GM18867 (cell line): ENCODE measurements around the gene TGFBRAP1.

Experiments used
- ATAC-seq: cut with Tn5 transposase; IDR thresholded peaks from one replicate; pipeline ENCODE4 v1.9.1; 2021; ENCODE audit warnings: mild to moderate bottlenecking, moderate library complexity; ENCODE audit not compliant: unreplicated experiment

TGFBRAP1 gene

DNA sequence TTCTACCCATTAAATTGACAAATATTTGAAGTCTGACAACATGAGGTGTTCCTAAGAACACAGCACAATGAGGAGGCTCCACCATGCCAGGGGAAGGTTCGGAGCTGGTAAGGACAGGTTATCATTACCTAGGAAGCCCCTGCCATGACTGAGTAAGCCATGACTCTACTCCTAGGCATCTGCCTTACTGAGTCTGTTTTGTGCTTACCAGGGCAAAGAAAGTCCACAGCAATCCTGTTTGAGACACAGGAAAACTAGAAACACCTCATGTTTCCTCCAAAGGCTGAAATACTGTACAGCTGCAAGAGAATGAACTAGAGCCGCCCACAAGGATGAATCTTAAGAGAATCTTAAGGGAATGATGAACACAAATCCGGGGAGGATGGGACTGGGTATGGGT, 11.6 kb downstream of the TGFBRAP1 start:
- no peak for ATAC-seq

DNA sequence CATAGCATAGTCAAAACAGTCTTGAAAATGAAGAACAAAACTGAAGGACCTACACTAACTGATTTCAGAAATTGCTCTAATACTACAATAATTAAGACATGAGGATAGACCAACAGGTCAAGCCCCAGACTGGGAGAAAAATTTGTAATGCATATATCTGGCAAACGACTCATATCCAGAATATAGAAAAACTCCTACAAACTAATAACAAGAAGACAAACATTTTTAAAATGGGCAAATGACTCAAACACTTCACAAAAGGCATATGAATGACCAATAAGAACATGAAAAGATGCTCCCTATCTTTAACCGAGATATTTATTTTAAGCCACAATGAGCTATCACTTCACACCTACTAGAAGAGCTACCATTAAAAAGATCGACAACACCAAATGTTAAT, 14.2 kb downstream of the TGFBRAP1 start:
- ATAC-seq, result peak; percentile 74

DNA sequence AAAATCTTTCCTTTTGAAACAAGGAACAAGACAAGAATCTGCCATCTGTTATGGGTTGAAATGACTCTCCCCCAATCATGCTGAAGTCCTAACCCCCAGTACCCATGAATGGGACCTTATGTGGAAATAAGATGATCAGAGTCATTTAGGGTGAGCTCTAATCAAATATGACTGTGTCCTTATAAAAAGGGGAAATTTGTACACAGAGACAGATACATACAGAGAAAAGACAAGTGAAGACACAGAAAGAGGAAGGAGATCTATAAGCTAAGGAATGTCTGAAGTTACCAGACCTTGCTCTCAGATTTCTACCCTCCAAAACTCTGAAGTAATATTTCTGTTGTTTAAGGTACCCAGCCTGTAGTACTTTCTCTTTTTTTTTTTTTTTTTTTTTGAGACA, 15.7 kb downstream of the TGFBRAP1 start:
- ATAC-seq, result peak; percentile 37

DNA sequence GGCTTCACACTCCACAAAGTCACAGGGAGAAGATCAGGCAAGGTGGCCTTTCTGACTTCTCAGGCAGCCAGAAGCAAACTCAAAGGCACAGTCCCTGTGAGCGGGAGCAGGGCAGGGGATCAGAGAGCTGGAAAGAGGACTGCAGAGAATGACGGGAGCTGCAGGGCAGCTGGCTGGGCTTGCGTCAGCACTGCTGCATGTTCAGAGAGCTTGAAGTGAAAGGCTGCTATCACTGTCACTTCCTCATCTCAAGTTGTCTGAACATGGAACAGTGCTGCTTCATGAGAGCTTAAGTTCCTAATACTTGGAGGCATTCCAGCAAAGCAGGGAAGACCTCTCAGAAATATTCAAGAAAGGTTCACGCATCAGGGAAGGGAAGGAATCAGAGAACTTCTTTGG, 20.4 kb downstream of the TGFBRAP1 start:
- no peak for ATAC-seq

DNA sequence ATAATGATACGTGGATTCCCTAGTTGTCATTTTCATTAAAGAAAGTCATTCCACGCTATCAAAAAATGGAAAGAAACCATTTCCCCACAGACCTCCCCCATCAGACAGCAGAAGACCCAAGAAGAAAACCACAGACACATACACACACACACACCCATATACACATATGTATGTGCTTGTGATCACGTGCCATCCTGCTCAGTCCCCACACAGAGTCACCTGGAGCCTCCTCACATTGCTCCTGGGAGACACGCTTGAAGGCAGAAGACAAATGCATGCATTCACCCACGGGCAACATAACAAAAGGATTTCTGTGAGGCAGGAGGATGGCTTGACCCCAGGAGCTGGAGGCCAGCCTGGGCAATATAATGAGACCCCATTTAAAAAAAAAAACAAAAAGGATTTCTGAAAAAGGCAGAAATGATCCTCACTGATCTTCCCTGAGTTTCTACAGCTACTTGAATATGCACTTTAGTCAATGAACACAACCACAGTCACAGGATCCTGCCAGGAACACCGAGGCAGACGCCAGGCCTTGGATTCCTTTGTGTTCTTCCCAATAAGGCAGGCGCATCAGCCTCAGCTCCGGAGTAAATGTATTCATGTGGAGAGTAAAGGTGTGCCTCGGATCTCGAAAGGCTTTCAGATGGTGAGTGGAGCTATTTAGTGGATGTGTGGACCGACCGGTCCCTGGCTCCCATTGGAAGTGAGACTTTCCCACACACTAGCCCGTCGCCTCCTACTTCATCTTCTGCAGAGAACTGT, 21.0 kb downstream of the TGFBRAP1 start:
- ATAC-seq, result no peak

DNA sequence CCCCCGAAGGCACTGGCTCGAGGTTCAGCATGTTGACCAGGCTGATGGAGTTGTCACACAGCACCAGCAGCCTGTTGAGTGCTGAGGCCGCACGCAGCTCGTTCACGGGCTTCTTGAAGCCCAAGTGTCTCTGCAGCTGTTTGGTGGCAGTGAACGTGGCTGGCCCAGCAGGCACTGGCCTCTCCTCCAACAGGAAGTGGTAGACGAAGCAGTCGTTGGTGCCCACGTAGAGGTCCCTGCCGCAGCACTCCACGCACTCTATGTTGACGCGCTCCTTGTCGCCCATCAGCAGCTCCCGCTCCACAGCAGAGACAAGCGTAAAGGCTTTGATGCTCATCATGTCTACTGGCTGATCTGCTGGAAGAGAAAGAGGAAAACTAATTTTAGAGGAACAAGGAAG, 21.6 kb downstream of the TGFBRAP1 start:
- no peak for ATAC-seq

DNA sequence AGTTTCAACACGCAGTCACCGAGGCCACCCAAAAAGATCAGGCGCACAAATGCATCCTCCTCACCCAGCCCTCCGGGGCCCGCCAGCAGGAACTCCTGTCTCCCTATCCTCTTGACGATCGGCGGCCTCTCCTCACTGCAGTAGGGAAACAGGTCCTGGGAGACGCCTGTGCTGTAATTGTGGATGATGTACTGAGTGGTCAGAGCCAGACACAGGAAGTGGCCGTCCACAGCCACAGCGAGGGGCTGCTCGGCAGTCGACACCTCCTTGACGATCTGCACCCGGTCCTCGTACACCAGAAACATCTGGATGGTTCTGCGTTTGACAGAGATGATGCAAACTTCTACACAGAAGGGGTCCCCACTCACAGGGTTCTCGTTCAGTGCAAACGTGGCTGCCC, 22.0 kb downstream of the TGFBRAP1 start:
- no peak for ATAC-seq

DNA sequence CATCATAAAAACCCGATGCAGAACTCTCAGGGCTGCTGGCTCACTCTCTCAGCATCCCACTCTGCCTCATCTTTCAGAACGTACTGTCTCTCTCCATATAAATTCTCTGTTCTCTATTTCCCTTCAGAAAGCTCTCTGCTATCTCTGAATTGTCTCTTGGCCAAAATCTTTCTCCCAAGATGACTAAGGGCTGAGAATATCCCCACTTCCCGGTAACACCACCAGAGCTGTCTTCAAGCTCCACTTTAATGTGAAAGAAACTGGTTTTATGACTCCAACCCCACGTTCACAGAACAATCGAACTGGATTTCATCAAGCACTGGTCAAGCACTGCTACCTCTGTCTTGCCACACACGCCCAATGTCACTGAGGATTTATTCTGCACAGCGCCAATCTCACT, 22.4 kb downstream of the TGFBRAP1 start:
- ATAC-seq, result no peak

DNA sequence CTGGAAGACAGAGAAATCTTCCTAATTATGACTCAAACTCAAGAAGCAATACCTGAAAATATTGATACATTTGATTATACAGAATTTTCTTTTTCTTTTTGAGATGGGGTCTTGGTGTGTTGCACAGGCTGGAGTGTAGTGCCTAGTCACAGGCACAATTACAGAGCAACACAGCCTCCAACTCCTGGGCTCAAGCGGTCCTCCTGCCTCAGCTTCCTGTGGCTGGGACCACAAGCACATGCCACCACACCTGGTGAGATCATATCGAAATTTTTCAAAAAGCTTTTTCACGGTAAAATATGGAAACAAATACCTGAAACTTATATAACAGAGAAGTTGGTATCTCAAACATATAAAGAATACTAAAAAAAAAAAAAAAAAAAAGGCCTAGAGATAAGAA, 27.9 kb downstream of the TGFBRAP1 start:
- no peak for ATAC-seq

DNA sequence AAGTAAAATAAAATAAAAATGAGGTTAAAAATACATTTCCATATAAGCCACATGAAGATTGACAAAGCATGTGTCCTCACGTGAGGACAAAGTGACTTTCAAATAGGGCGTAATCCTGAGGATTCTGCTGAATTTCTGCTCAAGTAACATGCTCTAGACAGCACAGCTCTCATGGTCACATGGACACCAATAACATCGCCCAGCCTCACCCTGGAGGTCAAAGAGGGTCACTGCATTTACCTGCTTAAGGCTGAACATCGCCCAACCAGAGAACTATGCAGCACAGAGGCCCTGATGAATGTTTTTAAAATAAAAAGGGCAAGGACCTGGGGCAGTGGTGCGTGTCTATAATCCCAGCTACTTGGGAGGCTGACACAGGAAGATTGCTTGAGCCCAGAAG, 30.2 kb downstream of the TGFBRAP1 start:
- no peak for ATAC-seq

DNA sequence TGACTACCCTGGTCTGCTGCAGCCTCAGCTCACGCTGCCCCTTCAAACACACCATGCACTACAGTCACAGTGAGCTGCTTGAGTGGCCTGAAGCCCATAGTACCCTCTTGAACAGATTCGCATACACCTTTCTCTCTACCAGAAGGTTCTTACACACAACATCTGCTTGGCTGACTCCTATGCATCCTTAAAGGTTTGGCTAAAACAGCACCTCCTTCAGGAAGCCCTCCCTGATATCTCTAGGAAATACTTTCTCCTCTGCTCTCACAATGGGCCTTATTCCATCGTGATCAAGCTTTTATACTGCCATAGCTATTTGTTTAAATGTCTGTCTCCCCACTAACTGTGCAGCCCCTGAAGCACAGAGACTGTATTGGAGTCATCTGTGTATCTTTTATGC, 31.5 kb downstream of the TGFBRAP1 start:
- ATAC-seq, result no peak

DNA sequence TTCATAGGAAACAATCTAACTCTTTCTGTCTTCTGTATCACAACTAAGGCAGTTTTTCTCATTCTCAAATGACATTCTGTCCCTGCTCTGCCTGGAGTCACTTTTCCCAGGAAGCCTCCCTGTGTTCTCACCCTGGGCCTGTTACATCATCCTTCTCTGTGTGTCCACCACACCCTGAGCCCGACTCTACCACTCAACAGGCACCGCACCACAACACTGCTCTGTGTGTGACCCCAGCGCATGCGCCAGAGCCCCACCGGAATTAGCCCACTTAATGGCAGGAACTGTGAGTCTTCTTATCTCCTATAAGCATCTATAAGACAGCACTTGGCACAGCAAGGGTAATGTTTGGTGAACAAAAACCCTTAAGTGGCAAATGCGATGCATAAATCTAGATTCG, 32.3 kb downstream of the TGFBRAP1 start:
- ATAC-seq, result no peak

DNA sequence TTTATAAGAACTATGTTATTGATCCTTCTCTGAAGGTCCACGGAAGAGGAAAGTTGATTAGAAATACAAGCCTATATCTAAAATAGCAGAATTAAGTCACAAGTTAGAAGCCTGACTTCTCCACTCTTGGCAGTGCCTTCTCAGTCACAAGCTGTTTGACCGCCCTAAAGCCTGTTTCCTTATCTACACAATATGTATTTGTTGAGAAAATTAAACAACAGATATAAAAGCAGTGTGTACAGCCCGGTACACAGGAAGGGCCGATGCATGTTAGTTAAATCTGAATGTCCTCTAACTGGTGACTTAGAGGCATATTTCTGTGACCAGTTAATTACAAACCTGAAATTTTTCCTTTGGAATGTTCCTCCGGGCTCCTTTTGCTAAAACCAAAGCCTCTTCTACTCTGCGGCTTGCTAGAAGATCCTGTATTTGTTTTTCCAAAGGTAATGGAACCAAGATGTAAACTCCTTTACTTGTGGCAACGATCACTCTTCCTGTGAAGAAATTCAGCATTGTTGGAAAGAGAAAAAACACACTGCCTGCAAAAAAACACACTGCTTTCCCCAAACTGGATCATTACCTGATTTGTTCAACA, 33.4 kb downstream of the TGFBRAP1 start:
- no peak for ATAC-seq

DNA sequence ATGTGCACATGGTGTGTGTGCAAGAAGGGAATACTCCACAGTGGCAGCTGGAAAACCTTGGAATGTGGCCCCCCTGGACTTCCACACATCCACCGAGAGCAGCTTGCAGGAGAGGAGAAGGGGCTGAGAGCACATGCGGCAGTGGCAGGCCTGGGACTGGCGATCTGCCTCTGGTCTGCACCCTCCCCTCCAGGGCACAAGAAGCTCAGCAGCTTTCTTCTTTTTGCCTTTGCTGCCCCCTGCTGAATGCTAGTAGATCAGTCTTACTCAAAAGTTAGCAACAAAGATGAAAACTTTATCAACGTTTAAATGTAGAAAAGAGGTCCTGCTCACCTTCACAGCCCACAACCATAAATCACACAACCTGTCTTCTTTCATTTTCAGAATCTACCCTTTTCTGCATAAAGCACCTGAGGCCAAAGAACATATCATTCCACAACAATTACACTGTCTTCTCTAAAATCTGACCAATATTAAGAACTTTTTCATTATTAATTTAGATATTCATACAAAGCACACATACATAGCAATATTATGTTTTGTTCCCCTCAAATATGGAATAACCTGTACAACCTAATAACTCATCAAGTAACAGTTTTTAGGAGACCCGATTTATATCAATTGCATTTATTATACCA, 34.6 kb downstream of the TGFBRAP1 start:
- peak; percentile 69 for ATAC-seq

DNA sequence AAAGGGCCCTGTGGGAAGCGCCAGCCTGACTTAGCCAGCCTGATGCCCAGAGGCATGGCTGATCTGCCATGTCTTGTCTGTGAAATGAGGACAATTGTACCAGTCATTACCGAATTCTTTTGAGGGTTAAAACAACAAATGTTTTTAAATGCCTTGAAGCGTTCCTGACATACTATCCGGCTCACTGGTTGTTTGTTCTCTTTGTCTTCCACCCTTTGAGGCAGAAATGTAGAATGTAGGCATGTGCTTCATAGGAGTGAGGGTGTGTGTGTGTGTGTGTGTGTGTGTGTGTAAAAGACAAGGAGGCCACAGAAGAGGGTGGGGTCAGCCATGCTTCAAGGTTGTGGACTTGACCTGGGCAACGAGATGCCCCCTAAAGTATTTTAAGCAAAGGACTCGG, 35.5 kb downstream of the TGFBRAP1 start:
- ATAC-seq, result no peak

DNA sequence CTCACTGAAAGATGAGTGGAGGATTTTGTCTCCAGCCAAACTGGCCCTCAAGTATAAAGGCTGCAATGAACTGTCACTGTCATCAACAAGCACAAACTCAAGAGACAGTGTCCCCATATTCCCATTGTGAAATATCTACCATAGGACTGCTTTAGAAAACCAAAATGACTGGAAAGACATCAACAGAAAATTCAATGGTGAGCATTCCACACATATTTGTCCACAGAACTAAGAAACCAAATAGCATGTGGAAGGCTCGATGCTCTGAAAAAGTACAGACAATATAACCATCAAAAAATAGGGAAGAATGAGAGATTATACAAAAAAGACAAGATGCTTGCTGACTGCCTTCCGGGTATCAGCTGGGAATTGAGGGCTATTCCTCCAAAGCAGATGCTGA, 37.6 kb downstream of the TGFBRAP1 start:
- no peak for ATAC-seq

DNA sequence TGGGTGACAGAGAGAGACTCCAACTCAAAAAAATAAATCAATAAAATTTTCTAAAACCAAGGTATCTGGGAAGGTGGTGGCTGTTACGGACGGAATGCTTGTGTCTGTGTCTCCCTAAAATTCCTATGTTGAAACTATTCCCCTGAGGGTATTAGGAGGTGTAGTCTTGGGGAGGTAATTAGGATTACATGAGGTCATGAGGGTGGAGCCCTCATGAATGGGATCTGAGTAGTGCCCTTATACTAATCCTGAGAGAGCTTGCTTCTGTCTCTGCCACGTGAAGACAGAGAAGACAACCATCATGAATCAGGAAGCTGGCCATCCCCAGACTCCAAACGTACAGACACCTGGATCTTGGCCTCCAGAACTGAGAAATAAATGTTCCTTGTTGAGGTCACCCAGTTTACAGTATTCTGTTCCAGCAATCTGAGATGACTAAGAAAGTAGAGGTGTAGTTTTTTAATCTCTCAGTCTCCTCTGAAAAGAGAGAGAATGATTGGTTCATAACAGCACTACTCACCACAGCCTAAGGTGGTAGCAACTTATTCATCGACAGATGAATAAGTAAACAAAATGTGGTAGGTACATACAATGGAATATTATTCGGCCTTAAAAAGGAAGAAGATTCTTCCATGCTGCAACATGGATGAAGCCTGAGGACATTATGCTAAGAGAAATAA, 38.4 kb downstream of the TGFBRAP1 start:
- ATAC-seq, result no peak

DNA sequence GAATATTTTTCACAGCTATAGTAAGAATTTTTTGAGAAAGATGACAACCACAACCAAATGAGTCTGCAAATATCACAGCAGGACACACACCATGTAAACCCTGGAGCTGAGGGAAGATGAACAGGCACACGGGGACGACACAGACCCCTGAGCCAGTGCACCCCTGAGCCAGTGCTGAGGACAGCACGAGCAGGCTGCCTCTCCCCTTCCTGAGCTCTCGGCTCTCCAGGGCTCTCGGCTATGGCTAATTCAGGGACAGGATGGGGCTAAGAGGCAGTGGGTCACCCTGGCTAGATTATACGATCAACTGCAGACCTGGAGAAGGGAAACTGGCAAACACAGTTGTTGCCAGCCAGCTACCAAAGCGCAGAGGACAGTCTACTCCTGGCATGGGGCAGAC, 41.4 kb downstream of the TGFBRAP1 start:
- no peak for ATAC-seq

DNA sequence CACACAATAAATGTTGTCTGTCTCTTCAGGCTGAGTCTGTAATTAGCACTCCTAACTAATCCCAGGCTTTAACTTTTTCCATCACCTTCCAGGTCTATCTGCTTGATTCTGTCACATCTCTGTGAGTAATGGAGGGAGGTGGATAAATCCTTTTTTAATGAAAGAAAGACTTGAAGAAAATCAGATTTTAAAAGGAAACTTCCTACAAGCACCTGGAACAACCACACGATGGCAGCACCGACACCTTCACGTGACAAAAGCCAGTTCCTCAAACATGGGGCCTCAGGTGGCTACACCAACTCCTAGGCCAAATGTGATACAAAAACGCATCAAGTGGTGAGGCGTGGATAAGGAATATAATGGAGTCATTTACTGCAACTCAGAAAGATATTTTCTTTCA, 41.8 kb downstream of the TGFBRAP1 start:
- peak; percentile 57 for ATAC-seq

DNA sequence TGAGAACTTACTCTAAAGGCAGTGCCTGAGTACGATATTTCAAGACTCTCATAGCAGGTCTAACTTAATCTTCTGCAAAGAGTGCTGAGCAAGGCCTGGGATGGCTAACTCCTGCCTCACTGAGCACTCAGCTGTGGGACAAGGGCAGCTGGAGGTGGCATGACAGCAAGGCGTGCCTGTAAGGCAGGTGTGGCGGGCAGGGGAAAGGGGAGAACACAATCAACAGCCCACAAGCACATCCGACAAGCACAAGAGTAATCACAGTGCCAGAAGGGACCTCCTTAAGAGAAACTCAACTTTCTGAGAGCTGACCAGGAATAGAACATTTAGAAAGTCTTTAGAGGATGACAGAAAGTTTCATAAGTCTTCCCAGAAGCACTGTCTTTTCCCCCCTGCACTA, 46.0 kb downstream of the TGFBRAP1 start:
- no peak for ATAC-seq

DNA sequence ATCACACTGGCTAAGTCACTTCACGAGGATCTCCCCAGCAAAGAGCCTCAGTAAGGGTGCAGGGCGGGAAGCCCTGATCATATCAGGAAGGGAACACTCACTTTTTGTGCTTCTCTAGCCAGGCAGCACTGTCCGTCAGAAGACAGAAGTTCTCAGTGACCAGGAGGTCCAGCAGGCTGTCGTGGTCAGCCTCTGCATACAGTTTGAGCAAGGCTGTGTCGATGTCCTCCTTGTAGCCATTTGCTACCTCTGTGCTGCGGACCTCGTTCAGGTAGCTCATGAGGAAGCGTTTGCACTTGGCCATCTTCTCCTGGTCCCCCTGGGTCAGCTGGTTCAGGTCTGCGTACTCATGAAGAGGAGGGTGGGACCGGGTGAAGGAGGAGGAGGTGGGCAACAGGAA, 49.3 kb downstream of the TGFBRAP1 start:
- ATAC-seq, result no peak

DNA sequence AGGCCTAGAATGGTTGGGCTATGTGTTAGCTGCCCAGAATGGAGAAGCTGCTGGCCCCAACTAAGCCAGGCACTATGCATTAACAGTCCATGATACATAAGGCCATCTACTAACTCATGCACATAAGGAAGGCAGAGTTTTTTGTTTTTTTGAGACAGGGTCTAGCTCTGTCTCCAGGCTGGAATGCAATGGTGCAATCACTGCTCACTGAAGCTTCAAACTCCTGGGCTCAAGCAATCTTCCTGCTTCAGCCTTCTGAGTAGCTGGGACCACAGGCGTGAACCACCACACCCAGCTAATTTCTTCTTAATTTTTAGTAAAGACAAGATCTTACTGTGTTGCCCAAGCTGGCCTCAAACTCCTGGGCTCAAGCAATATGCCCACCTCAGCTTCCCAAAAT, 50.4 kb downstream of the TGFBRAP1 start:
- ATAC-seq, result no peak
